HepG2 (cell line): ENCODE data around the gene NRSN2. TPM values are rescaled to one million over a fixed set of nuclear protein-coding genes. Genes with fewer than 3 reads are reported as not detected.

Experiments used
- ATM ChIP-seq: fragments of 450-650 bp; IDR thresholded peaks from 2 replicates; pipeline ENCODE4 v1.7.1; 2017; ENCODE audit warnings: mild to moderate bottlenecking, borderline replicate concordance
- DMTF1 ChIP-seq: sonication (generic); formaldehyde crosslinking; IDR thresholded peaks from 2 replicates; pipeline ENCODE4 v1.4.0; 2020; ENCODE audit warnings: mild to moderate bottlenecking, missing genetic modification reagents
- FOSL1 ChIP-seq: sonication (generic); formaldehyde crosslinking; IDR thresholded peaks from 2 replicates; pipeline ENCODE4 v1.9.0; 2021; ENCODE audit warnings: missing genetic modification reagents, borderline replicate concordance
- HHEX ChIP-seq: IDR thresholded peaks from 2 replicates; pipeline ENCODE4 v1.6.1; 2016; ENCODE audit warnings: control low read depth
- HNF4G ChIP-seq, 2 experiments: sonication (generic) in 1 of 2; formaldehyde crosslinking in 1 of 2; IDR thresholded peaks; 2 replicates each; pipeline versions ENCODE4 v1.4.0 to v1.6.1; 2011 to 2020; ENCODE audit warnings: borderline replicate concordance in 2 of 2, low read depth in 2 of 2, mild to moderate bottlenecking in 2 of 2, low read length in 1 of 2, missing genetic modification reagents in 1 of 2, moderate library complexity in 1 of 2
- MED8 ChIP-seq: sonication (generic); formaldehyde crosslinking; IDR thresholded peaks from 2 replicates; pipeline ENCODE4 v1.8.1; 2023; ENCODE audit warnings: mild to moderate bottlenecking, missing genetic modification reagents; ENCODE audit not compliant: insufficient replicate concordance
- NCOA1 ChIP-seq: sonication (generic); formaldehyde crosslinking; IDR thresholded peaks from 2 replicates; pipeline ENCODE4 v1.9.0; 2021; ENCODE audit warnings: missing genetic modification reagents
- RBM22 ChIP-seq: fragments of 200-400 bp; formaldehyde crosslinking; optimal IDR thresholded peaks from 2 replicates; pipeline ENCODE3; 2017; ENCODE audit warnings: mild to moderate bottlenecking, low read length, moderate library complexity
- RXRB ChIP-seq: IDR thresholded peaks from 2 replicates; pipeline ENCODE4 v1.6.1; 2016; ENCODE audit warnings: borderline replicate concordance, missing genetic modification reagents, missing compliant biosample characterization
- TRAFD1 ChIP-seq: sonication (generic); formaldehyde crosslinking; IDR thresholded peaks from 2 replicates; pipeline ENCODE4 v1.5.1; 2020; ENCODE audit warnings: missing genetic modification reagents, mild to moderate bottlenecking, borderline replicate concordance
- ZBTB14 ChIP-seq: sonication (generic); formaldehyde crosslinking; IDR thresholded peaks from 2 replicates; pipeline ENCODE4 v1.4.0; 2020; ENCODE audit warnings: missing genetic modification reagents
- ZNF225 ChIP-seq: sonication (generic); formaldehyde crosslinking; IDR thresholded peaks from 2 replicates; pipeline ENCODE4 v1.4.0; 2020; ENCODE audit warnings: mild to moderate bottlenecking, missing genetic modification reagents
- ZNF234 ChIP-seq: sonication (generic); formaldehyde crosslinking; conservative IDR thresholded peaks from 2 replicates; pipeline ENCODE4 v1.5.1; 2020; ENCODE audit warnings: mild to moderate bottlenecking, missing genetic modification reagents
- ZNF292 ChIP-seq: sonication (generic); formaldehyde crosslinking; IDR thresholded peaks from 2 replicates; pipeline ENCODE4 v1.8.1; 2022; ENCODE audit warnings: mild to moderate bottlenecking, low read depth, missing genetic modification reagents, borderline replicate concordance
- ZNF589 ChIP-seq: sonication (generic); formaldehyde crosslinking; conservative IDR thresholded peaks from 2 replicates; pipeline ENCODE4 v1.8.0; 2022; ENCODE audit warnings: mild to moderate bottlenecking, moderate library complexity, missing genetic modification reagents
- ZNF652 ChIP-seq: IDR thresholded peaks from 2 replicates; pipeline ENCODE4 v1.6.1; 2016; ENCODE audit warnings: low read depth, borderline replicate concordance
- ZNF773 ChIP-seq: sonication (generic); formaldehyde crosslinking; IDR thresholded peaks from 2 replicates; pipeline ENCODE4 v1.4.0; 2020; ENCODE audit warnings: missing genetic modification reagents, borderline replicate concordance
- ZNF792 ChIP-seq: IDR thresholded peaks from 2 replicates; pipeline ENCODE4 v1.6.1; 2016
- ZNF841 ChIP-seq: sonication (generic); formaldehyde crosslinking; IDR thresholded peaks from 2 replicates; pipeline ENCODE4 v1.8.1; 2023; ENCODE audit warnings: missing genetic modification reagents, borderline replicate concordance
- polyA plus RNA-seq, 8 experiments: library from polyadenylated mRNA; depleted of rRNA in 3 of 8; stranded (reverse) in 7 of 8; unstranded in 1 of 8; fragments of >200 nt; fragmentation: Illumina TruSeq in 4 of 8; extraction: Trizol in 4 of 8; gene quantifications; 2 replicates each; pipeline versions ENCODE4 v1.2.1 to v1.2.3, GENCODE V29; 2011 to 2016; ENCODE audit warnings: low read depth in 4 of 8, missing spikeins in 1 of 8, mixed read lengths in 1 of 8; ENCODE audit not compliant: insufficient read depth in 1 of 8
- total RNA-seq, 5 experiments: library from RNA; depleted of rRNA; stranded (reverse); fragments of >200 nt; fragmentation: Illumina TruSeq; extraction: Trizol; gene quantifications; 2 replicates each; pipeline ENCODE4 v1.2.3, GENCODE V29; 2016; ENCODE audit warnings: low read depth in 1 of 5
- TF ChIP-seq, protein P1 (sequence below): sonication (generic); formaldehyde crosslinking; IDR thresholded peaks from 2 replicates; pipeline ENCODE4 v1.5.0; 2020; ENCODE audit warnings: mild to moderate bottlenecking, missing genetic modification reagents, moderate library complexity

Gene NRSN2
- total and polyA plus RNA-seq, 2 of the 13 experiments (the other 11 are each of a cell fraction or from before 2014, with no cell fraction given), result 32.3 to 49.4 TPM

DNA sequence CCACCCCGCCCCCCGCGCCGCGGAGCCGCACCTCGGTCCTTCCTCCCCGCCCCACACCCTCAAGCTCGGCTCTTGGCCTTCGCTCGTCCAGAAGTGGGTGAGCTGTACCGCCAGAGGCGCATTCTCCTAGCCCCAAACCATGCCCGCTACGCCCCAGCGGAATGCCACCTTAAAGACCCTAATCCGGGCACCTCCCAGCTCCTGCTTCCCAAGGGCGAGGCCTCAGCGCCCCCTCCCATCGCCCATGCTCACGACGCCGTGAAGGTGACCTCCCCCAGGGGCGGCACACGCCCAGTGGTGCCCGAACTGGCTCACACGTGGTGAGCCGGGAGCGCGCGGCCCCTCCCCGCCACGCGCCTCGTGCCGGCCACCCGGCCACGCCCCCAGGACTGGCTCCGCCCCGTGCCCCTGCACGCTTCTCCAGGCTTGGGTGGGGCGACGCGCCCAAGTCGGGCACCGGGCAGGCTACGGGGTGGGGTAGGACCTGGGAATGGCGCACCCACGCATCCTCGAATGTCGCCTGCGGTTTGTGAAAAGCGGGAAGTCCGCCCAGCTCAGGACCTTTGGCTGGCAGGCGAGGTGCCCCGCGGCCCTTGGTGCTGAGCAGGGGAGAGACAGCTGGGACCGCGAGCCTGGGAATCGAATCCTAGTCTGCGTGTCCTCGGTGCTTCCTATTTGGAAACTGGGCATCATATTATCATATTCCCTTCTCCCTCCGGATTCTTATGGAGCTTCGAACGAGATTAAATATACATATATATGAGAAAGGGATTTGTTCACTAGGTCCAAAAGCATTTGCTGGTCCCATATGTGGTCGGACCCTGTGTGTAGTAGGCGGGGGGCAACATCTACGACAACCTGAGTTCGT, 22.5 kb upstream of the NRSN2 start (continued):
- TF ChIP-seq TRAFD1 (peak; percentile 97), FOSL1 (CRISPR knock-in tag) (no peak), RXRB (CRISPR knock-in tag) (peak; percentile 88), DMTF1 (CRISPR knock-in tag) (peak; percentile 88; the same call in 1 of the 2 replicates), ZNF225 (CRISPR knock-in tag) (peak; percentile 74), ZNF234 (CRISPR knock-in tag) (no peak), HNF4G (IDR thresholded peaks at IDR 0.05; ENCODE audit: borderline replicate concordance, low read depth, low read length) (no peak), HNF4G (CRISPR knock-in tag; IDR thresholded peaks at IDR 0.05; ENCODE audit: borderline replicate concordance, low read depth) (peak; percentile 90), ZNF292 (CRISPR knock-in tag) (peak; percentile 57; the same call in 1 of the 2 replicates), HHEX (CRISPR knock-in tag) (no peak), ZNF792 (CRISPR knock-in tag) (peak; percentile 99), ZNF773 (CRISPR knock-in tag) (peak; percentile 96), ZNF589 (CRISPR knock-in tag) (peak; percentile 99), ATM (no peak), RBM22 (peak; percentile 53), ZNF841 (CRISPR knock-in tag) (peak; percentile 93; the same call in 1 of the 2 replicates), ZNF652 (CRISPR knock-in tag) (no peak; the same call in 1 of the 2 replicates), MED8 (peak; percentile 93), NCOA1 (CRISPR knock-in tag) (peak; percentile 97), ZBTB14 (peak; percentile 99)
- TF ChIP-seq, protein P1, sequence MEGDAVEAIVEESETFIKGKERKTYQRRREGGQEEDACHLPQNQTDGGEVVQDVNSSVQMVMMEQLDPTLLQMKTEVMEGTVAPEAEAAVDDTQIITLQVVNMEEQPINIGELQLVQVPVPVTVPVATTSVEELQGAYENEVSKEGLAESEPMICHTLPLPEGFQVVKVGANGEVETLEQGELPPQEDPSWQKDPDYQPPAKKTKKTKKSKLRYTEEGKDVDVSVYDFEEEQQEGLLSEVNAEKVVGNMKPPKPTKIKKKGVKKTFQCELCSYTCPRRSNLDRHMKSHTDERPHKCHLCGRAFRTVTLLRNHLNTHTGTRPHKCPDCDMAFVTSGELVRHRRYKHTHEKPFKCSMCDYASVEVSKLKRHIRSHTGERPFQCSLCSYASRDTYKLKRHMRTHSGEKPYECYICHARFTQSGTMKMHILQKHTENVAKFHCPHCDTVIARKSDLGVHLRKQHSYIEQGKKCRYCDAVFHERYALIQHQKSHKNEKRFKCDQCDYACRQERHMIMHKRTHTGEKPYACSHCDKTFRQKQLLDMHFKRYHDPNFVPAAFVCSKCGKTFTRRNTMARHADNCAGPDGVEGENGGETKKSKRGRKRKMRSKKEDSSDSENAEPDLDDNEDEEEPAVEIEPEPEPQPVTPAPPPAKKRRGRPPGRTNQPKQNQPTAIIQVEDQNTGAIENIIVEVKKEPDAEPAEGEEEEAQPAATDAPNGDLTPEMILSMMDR (CRISPR knock-in tag), result peak; percentile 51
